Chondrocyte (in vitro differentiated cells): ENCODE results near the gene MYO1F. TPM values are rescaled to one million over a fixed set of nuclear protein-coding genes. Genes with fewer than 3 reads are reported as not detected.
A peak's percentile ranks its signal among the peaks of the same experiment; 100 is the strongest.

ENCODE experiments used
- DNase-seq: peaks from one replicate; pipeline ENCODE4 v3.0.0; 2021; ENCODE audit warnings: mixed read lengths, low spot score
- H3K27ac Mint-ChIP-seq: one replicate; pipeline ENCODE4 v1.8.0; 2021; ENCODE audit warnings: mild to moderate bottlenecking, moderate library complexity, mixed read lengths; ENCODE audit not compliant: unreplicated experiment
- H3K27me3 Mint-ChIP-seq: 2 replicates; pipeline ENCODE4 v1.8.0; 2021; ENCODE audit warnings: low read depth, mixed read lengths
- H3K36me3 Mint-ChIP-seq: 2 replicates; pipeline ENCODE4 v1.8.0; 2021; ENCODE audit warnings: low read depth, mixed read lengths
- H3K4me1 Mint-ChIP-seq: 2 replicates; pipeline ENCODE4 v1.8.0; 2021; ENCODE audit warnings: low read depth, mild to moderate bottlenecking, mixed read lengths
- H3K4me3 Mint-ChIP-seq: one replicate; pipeline ENCODE4 v1.8.0; 2021; ENCODE audit warnings: mild to moderate bottlenecking, moderate library complexity, mixed read lengths; ENCODE audit not compliant: unreplicated experiment
- H3K9me3 Mint-ChIP-seq: 2 replicates; pipeline ENCODE4 v1.8.0; 2021; ENCODE audit warnings: low read depth, mixed read lengths
- total RNA-seq: library from RNA; stranded (reverse); gene quantifications from 3 replicates; pipeline ENCODE4 v1.2.1, GENCODE V29; 2021
- TF ChIP-seq, protein P1 (sequence below): fragments of 200-600 bp; sonication (generic); IDR thresholded peaks from 2 replicates; pipeline ENCODE4 v1.5.0; 2021; ENCODE audit warnings: antibody characterized with exemption, mild to moderate bottlenecking, moderate library complexity

MYO1F gene
- total RNA-seq, 1 donor from 2014 or later, result 0.50 TPM

- TF ChIP-seq, protein P1, sequence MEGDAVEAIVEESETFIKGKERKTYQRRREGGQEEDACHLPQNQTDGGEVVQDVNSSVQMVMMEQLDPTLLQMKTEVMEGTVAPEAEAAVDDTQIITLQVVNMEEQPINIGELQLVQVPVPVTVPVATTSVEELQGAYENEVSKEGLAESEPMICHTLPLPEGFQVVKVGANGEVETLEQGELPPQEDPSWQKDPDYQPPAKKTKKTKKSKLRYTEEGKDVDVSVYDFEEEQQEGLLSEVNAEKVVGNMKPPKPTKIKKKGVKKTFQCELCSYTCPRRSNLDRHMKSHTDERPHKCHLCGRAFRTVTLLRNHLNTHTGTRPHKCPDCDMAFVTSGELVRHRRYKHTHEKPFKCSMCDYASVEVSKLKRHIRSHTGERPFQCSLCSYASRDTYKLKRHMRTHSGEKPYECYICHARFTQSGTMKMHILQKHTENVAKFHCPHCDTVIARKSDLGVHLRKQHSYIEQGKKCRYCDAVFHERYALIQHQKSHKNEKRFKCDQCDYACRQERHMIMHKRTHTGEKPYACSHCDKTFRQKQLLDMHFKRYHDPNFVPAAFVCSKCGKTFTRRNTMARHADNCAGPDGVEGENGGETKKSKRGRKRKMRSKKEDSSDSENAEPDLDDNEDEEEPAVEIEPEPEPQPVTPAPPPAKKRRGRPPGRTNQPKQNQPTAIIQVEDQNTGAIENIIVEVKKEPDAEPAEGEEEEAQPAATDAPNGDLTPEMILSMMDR, result no peak
- DNase-seq, result peak; percentile 62
- peaks cover 21% of the 10 kb centered on the region for H3K4me1 Mint-ChIP-seq
- no peaks in the 10 kb centered on the region for H3K9me3 Mint-ChIP-seq
- H3K4me3 Mint-ChIP-seq, result no peak overlapping the region
- H3K27me3 Mint-ChIP-seq, result no peaks in the 10 kb centered on the region
- peak overlapping the region; percentile 9 for H3K27ac Mint-ChIP-seq
- peaks cover 18% of the 10 kb centered on the region for H3K36me3 Mint-ChIP-seq
These were observed 96.0 kb downstream of the MYO1F start for GRCh38 chr19:8481201-8481600.

GRCh38 chr19:8478598-8478997 lies 98.6 kb downstream of the MYO1F start:
- Mint-ChIP-seq H3K4me3 (no peak overlapping the region), H3K4me1 (peaks cover 21% of the 10 kb centered on the region), H3K27me3 (no peaks in the 10 kb centered on the region), H3K27ac (no peak overlapping the region), H3K36me3 (peaks cover 28% of the 10 kb centered on the region), H3K9me3 (no peaks in the 10 kb centered on the region)
- peak; percentile 5 for DNase-seq
- TF ChIP-seq, protein P1, result no peak

DNA sequence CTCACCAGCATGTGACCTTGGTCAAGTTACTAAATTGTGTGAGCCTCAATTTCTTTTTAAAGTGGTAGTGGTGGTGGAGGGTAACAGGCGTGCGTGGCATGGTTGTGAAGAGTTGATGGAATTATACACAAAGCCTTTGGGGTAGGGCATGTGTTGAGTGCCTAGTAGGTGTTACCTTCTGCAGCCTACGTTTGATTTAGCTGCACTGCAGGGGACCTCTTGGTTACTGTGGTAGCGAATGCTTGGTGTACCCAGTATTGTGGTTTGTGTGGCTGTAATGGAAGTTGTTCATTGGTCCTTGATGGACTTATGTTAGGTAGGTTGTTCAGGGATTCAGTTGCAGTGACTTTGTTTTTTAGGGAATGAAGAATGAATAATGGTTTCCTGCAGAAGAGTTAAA lies 99.4 kb downstream of the MYO1F start:
- H3K9me3 Mint-ChIP-seq, result no peaks in the 10 kb centered on the region
- peaks cover 19% of the 10 kb centered on the region for H3K4me1 Mint-ChIP-seq
- H3K27ac Mint-ChIP-seq, result peak overlapping the region; percentile 38
- TF ChIP-seq, protein P1, result no peak
- no peak overlapping the region for H3K4me3 Mint-ChIP-seq
- no peaks in the 10 kb centered on the region for H3K27me3 Mint-ChIP-seq
- peak; percentile 5 for DNase-seq
- peaks cover 24% of the 10 kb centered on the region for H3K36me3 Mint-ChIP-seq

DNA sequence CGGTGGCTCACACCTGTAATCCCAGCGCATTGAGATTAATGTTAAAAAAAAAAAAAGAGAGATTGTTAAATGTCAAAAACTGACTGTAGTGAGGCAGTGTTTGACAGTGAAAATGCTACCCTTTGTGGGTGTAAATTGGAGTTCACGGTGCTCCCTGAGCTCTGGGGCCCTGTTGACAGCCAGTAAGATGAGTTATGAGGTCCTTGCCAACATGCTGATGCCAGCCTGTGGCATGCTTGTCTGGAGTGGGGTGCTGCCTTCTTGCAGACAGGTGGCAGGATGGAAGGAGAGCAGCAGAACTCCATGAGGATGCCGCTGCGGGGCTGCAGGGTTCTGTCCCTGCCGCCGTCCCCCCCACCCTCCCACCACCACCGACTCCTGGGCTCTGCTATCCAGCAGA lies 100.7 kb downstream of the MYO1F start:
- H3K36me3 Mint-ChIP-seq, result peaks cover 27% of the 10 kb centered on the region
- H3K4me3 Mint-ChIP-seq, result no peak overlapping the region
- H3K27ac Mint-ChIP-seq, result no peak overlapping the region
- H3K9me3 Mint-ChIP-seq, result no peaks in the 10 kb centered on the region
- TF ChIP-seq, protein P1, result no peak
- peak; percentile 44 for DNase-seq
- H3K27me3 Mint-ChIP-seq, result no peaks in the 10 kb centered on the region
- peaks cover 18% of the 10 kb centered on the region for H3K4me1 Mint-ChIP-seq

DNA sequence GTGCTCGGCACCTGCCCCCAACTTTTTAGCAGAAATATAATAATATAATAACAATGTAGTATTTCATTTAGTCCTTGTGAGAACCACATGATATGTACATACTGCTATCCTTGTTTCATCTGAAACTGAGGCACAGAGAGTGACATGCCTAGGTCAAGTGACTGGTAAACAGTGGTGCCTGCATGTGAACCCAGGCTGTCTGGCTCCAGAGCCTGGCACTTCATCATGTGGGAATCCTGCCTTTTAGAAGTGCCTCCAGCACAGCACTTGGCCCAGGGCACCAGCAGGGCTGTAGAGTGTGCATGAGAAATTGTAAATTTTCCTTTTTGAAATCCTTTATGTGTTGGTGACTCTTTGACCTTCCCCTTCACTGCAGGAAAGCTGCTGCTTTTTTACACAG lies 102.2 kb downstream of the MYO1F start:
- H3K27me3 Mint-ChIP-seq, result no peaks in the 10 kb centered on the region
- H3K27ac Mint-ChIP-seq, result peak overlapping the region; percentile 45
- H3K4me3 Mint-ChIP-seq, result no peak overlapping the region
- DNase-seq, result no peak
- H3K36me3 Mint-ChIP-seq, result peaks cover 31% of the 10 kb centered on the region
- no peaks in the 10 kb centered on the region for H3K9me3 Mint-ChIP-seq
- peaks cover 13% of the 10 kb centered on the region for H3K4me1 Mint-ChIP-seq
- TF ChIP-seq, protein P1, result no peak
